HG03095 (cell line): ENCODE data around the gene SPATA3.
A peak's percentile ranks its signal among the peaks of the same experiment; 100 is the strongest.

ENCODE experiments used
- ATAC-seq: cut with Tn5 transposase; IDR thresholded peaks from one replicate; pipeline ENCODE4 v1.9.1; 2021; ENCODE audit warnings: moderate library complexity; ENCODE audit not compliant: unreplicated experiment

Gene SPATA3

GRCh38 chr2:230995821-230996220 lies at the start of gene SPATA3:
TSS of gene SPATA3 (plus strand) at chr2:230996121. CDS start at chr2:230996234, 113 bp downstream.
- no peak for ATAC-seq

GRCh38 chr2:230946429-230947234 lies 49.3 kb upstream of the SPATA3 start:
- ATAC-seq = no peak

- ATAC-seq = no peak
These were observed 48.7 kb upstream of the SPATA3 start for GRCh38 chr2:230947235-230947576.

GRCh38 chr2:230947908-230948365 lies 48.0 kb upstream of the SPATA3 start:
- peak; percentile 39 for ATAC-seq

- peak; percentile 54 for ATAC-seq
These were observed 45.7 kb upstream of the SPATA3 start for GRCh38 chr2:230949966-230950873.

GRCh38 chr2:230950874-230951339 lies 45.0 kb upstream of the SPATA3 start:
- no peak for ATAC-seq

GRCh38 chr2:230951396-230951795 lies 44.5 kb upstream of the SPATA3 start:
- no peak for ATAC-seq

- no peak for ATAC-seq
These were observed 43.5 kb upstream of the SPATA3 start for GRCh38 chr2:230952226-230952956.

GRCh38 chr2:230953845-230954244 lies 42.1 kb upstream of the SPATA3 start:
- ATAC-seq = no peak

GRCh38 chr2:230954746-230955145 lies 41.2 kb upstream of the SPATA3 start:
- no peak for ATAC-seq

- ATAC-seq = no peak
These were observed 40.7 kb upstream of the SPATA3 start for GRCh38 chr2:230955163-230955737.

- ATAC-seq = peak; percentile 67
These were observed 38.8 kb upstream of the SPATA3 start for GRCh38 chr2:230956827-230957755.

- ATAC-seq = no peak
These were observed 38.0 kb upstream of the SPATA3 start for GRCh38 chr2:230957756-230958391.

- ATAC-seq = no peak
These were observed 36.8 kb upstream of the SPATA3 start for GRCh38 chr2:230958820-230959756.

GRCh38 chr2:230960026-230960425 lies 35.9 kb upstream of the SPATA3 start:
- ATAC-seq = no peak

GRCh38 chr2:230961091-230961491 lies 34.8 kb upstream of the SPATA3 start:
- ATAC-seq = no peak

GRCh38 chr2:230964136-230964730 lies 31.7 kb upstream of the SPATA3 start:
- no peak for ATAC-seq

GRCh38 chr2:230967113-230967512 lies 28.8 kb upstream of the SPATA3 start:
- no peak for ATAC-seq
